Peyer's patch (tissue), 4 donors: ENCODE measurements around the gene GRIA3. TPM values are rescaled to one million over a fixed set of nuclear protein-coding genes. Genes with fewer than 3 reads are reported as not detected.

Experiments
- DNase-seq, 3 donors: peaks; one replicate each; pipeline ENCODE4 v3.0.0-alpha.2; 2017 to 2019
- H3K27ac ChIP-seq, 4 donors: fragments of 200-600 bp; sonication (generic); one replicate each; pipeline ENCODE4 v1.5.1; 2016 to 2019
- H3K27me3 ChIP-seq, 2 donors: fragments of 200-600 bp; sonication (generic); one replicate each; pipeline ENCODE4 v1.5.1; 2019
- H3K36me3 ChIP-seq, 3 donors: fragments of 200-600 bp; sonication (generic); one replicate each; pipeline ENCODE4 v1.5.1; 2016 to 2019
- H3K4me1 ChIP-seq, 4 donors: fragments of 200-600 bp; sonication (generic); one replicate each; pipeline ENCODE4 v1.5.1; 2016 to 2019
- H3K4me3 ChIP-seq, 4 donors: fragments of 200-600 bp; sonication (generic); 1 replicate in 3 of 4; 2 replicates in 1 of 4; pipeline ENCODE4 v1.5.1; 2016 to 2019; ENCODE audit warnings: mild to moderate bottlenecking in 1 of 4
- H3K9me3 ChIP-seq, 4 donors: fragments of 200-600 bp; sonication (generic); one replicate each; pipeline ENCODE4 v1.5.1; 2016 to 2019; ENCODE audit warnings: mild to moderate bottlenecking in 1 of 4
- CTCF ChIP-seq, 6 experiments: fragments of 450-650 bp in 4 of 6; fragments of 200-600 bp in 2 of 6; sonication (generic) in 1 of 6; IDR thresholded peaks; one replicate each; pipeline ENCODE4 v1.5.1; 2017 to 2019; ENCODE audit warnings: antibody characterized with exemption in 6 of 6, mild to moderate bottlenecking in 3 of 6, moderate library complexity in 1 of 6
- POLR2A ChIP-seq, 2 donors: fragments of 450-650 bp; IDR thresholded peaks; one replicate each; pipeline ENCODE4 v1.5.1; 2017; ENCODE audit warnings: antibody characterized with exemption in 2 of 2, mild to moderate bottlenecking in 2 of 2, moderate library complexity in 2 of 2
- total RNA-seq, 4 donors: library from RNA; depleted of rRNA; stranded (reverse); fragments of >200 nt; gene quantifications; one replicate each; pipeline ENCODE4 v1.1.0, GENCODE V29; 2016

Gene GRIA3
- total RNA-seq, 4 donors from 2014 or later = 0.47 to 12.4 TPM; not detected in 2

- H3K36me3 ChIP-seq = no peaks in the 10 kb centered on the region
- H3K9me3 ChIP-seq = no peaks in the 10 kb centered on the region
- H3K27me3 ChIP-seq = no peaks in the 10 kb centered on the region
- no peak for DNase-seq
- H3K27ac ChIP-seq = no peak overlapping the region
- H3K4me1 ChIP-seq = no peaks in the 10 kb centered on the region
- TF ChIP-seq CTCF (IDR thresholded peaks at IDR 0.05) (no peak), POLR2A (IDR thresholded peaks at IDR 0.05) (no peak)
- no peak overlapping the region for H3K4me3 ChIP-seq
Measured at GRCh38 chrX:123223859-123224258, 39.8 kb downstream of the GRIA3 start.

GRCh38 chrX:123230798-123231197, 46.7 kb downstream of the GRIA3 start:
- Histone ChIP-seq H3K27me3 (no peaks in the 10 kb centered on the region), H3K4me3 (no peak overlapping the region), H3K27ac (no peak overlapping the region), H3K4me1 (no peaks in the 10 kb centered on the region), H3K9me3 (no peaks in the 10 kb centered on the region), H3K36me3 (no peaks in the 10 kb centered on the region)
- no peak for DNase-seq
- no peak for TF ChIP-seq CTCF (IDR thresholded peaks at IDR 0.05)

GRCh38 chrX:123236859-123237258, 52.8 kb downstream of the GRIA3 start:
- DNase-seq = no peak
- Histone ChIP-seq H3K9me3 (no peaks in the 10 kb centered on the region), H3K36me3 (no peaks in the 10 kb centered on the region), H3K27ac (no peak overlapping the region), H3K4me1 (no peaks in the 10 kb centered on the region), H3K27me3 (no peaks in the 10 kb centered on the region), H3K4me3 (no peak overlapping the region)
- TF ChIP-seq POLR2A (IDR thresholded peaks at IDR 0.05) (no peak), CTCF (IDR thresholded peaks at IDR 0.05) (no peak)

- Histone ChIP-seq H3K27me3 (no peaks in the 10 kb centered on the region), H3K27ac (no peak overlapping the region), H3K4me1 (no peaks in the 10 kb centered on the region), H3K9me3 (no peaks in the 10 kb centered on the region), H3K36me3 (no peaks in the 10 kb centered on the region), H3K4me3 (no peak overlapping the region)
- TF ChIP-seq CTCF (IDR thresholded peaks at IDR 0.05) (no peak), POLR2A (IDR thresholded peaks at IDR 0.05) (no peak)
- DNase-seq = no peak
Measured at GRCh38 chrX:123237271-123237670, 53.2 kb downstream of the GRIA3 start.

GRCh38 chrX:123254457-123254856, 70.4 kb downstream of the GRIA3 start:
- H3K4me3 ChIP-seq = no peak overlapping the region
- H3K36me3 ChIP-seq = no peaks in the 10 kb centered on the region
- no peaks in the 10 kb centered on the region for H3K27me3 ChIP-seq
- H3K27ac ChIP-seq = no peak overlapping the region
- no peaks in the 10 kb centered on the region for H3K4me1 ChIP-seq
- H3K9me3 ChIP-seq = no peaks in the 10 kb centered on the region
- TF ChIP-seq POLR2A (IDR thresholded peaks at IDR 0.05) (no peak), CTCF (IDR thresholded peaks at IDR 0.05) (no peak)
- DNase-seq = no peak

GRCh38 chrX:123256378-123256777, 72.3 kb downstream of the GRIA3 start:
- H3K4me3 ChIP-seq = no peak overlapping the region
- no peaks in the 10 kb centered on the region for H3K9me3 ChIP-seq
- H3K27ac ChIP-seq = no peak overlapping the region
- DNase-seq = no peak
- TF ChIP-seq CTCF (IDR thresholded peaks at IDR 0.05) = no peak
- H3K4me1 ChIP-seq = no peaks in the 10 kb centered on the region
- no peaks in the 10 kb centered on the region for H3K36me3 ChIP-seq
- H3K27me3 ChIP-seq = no peaks in the 10 kb centered on the region
